ENCODE measurements around the gene HIVEP2. TPM values are rescaled to one million over a fixed set of nuclear protein-coding genes. Genes with fewer than 3 reads are reported as not detected.

Gene HIVEP2
- total and polyA plus RNA-seq, 7 donors, result 6.2 to 39.7 (median 22.6) TPM

DNA sequence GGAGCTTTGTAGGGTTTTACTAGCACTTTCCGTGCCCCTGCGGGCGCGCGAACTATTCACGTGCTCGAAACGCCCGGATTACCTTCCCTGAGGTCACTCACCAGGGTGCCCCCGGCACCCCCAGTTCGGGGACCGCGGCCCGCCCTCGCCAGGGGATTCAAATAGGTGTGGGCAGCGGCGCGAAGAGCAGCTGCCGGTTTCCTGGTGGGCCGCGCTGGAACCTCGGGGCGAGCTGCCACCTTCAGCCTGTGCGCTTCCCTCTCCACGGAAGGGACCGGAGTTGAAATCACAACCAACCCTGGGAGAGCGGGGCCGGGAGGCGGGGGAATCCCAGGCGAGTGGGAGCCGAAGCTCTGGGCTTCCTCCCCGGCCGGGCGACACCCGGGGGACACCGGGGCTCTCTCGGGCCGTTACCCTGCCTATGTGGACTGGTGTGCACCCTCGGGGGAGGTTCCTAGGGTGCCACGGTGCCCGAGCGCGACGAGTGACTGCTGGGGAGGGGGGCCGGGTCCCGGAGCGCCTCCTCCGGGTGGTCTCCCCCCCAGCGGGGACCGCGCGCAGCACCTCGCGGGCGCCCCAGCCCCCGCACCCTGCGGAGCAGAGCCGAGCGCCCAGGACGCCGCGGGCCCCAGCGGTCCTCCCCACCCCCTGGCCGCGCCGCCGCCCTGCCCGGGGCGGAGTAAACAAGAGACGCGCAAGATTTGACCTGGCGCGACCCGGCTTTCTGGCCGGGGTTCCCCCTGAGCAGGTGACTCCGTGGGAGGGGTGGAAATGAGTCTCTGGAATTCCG, 2.1 kb upstream of the HIVEP2 start:
- WGBS, 3 donors, result 0% methylated on average over 61 to 77 of the region's 77 CpGs
- Histone ChIP-seq H3K4me3 (peak overlapping the region; percentile 94), H3K36me3 (ENCODE audit: insufficient read depth in 1 of 2, low read depth in 1 of 2) (no peaks in the 10 kb centered on the region), H3K9me3 (no peaks in the 10 kb centered on the region), H3K27ac (peak overlapping the region; percentile 99), H3K4me1 (peaks cover 18% of the 10 kb centered on the region), H3K27me3 (ENCODE audit: insufficient read depth in 3 of 3, low read length in 2 of 3) (no peaks in the 10 kb centered on the region)
- peak; percentile 88 to 94 for DNase-seq
- ATAC-seq, result peak; percentile 66 to 72 (median 68)
- TF ChIP-seq, protein P1, sequence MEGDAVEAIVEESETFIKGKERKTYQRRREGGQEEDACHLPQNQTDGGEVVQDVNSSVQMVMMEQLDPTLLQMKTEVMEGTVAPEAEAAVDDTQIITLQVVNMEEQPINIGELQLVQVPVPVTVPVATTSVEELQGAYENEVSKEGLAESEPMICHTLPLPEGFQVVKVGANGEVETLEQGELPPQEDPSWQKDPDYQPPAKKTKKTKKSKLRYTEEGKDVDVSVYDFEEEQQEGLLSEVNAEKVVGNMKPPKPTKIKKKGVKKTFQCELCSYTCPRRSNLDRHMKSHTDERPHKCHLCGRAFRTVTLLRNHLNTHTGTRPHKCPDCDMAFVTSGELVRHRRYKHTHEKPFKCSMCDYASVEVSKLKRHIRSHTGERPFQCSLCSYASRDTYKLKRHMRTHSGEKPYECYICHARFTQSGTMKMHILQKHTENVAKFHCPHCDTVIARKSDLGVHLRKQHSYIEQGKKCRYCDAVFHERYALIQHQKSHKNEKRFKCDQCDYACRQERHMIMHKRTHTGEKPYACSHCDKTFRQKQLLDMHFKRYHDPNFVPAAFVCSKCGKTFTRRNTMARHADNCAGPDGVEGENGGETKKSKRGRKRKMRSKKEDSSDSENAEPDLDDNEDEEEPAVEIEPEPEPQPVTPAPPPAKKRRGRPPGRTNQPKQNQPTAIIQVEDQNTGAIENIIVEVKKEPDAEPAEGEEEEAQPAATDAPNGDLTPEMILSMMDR (IDR thresholded peaks at IDR 0.05), result no peak
- intact Hi-C loops (cut with DNase I), result loop anchor here (1.0 to 5.0 kb wide), 6 partner anchors 40 to 245 kb away; partner anchors contain the start of gene AIG1 (in 1 of the 2)

DNA sequence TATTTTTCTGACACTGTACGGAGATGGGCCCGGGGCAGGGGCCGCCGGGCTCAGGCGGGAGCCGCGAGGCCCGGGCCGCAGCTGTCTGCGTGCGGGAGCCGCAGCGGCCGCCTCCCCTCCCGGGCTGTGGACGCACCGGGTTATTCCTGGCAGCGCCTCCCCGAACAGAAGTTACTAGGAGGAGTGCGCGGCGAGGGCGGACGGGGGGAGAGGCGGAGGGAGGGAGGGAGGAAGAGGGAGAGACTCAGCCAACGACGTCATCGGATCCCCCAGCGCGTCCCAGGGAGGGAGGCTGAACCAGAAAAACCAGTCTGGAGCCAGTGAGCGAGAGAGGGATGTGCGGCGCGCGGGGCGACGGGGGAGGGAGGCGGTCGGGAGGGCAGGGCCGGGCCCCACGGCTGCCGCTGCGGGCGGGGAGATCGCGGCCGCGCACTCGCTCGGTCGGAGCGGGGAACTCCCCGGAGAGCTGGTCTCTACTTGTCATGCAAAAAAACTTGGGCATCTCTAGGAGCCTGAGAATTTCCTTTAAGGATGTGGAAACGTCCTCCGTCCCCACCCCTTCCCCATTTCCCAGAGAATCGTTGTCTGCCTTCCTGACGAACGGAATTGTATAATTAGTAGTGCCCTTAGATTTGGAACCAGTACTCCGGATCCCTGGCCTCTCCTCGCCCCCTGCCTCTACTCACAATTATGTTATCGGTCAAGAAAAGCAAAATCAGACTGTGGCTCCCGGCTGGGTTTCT, 1.4 kb upstream of the HIVEP2 start:
- Histone ChIP-seq H3K4me3 (peak overlapping the region; percentile 94), H3K27ac (peak overlapping the region; percentile 99), H3K27me3 (ENCODE audit: insufficient read depth in 3 of 3, low read length in 2 of 3) (no peaks in the 10 kb centered on the region), H3K36me3 (ENCODE audit: insufficient read depth in 1 of 2, low read depth in 1 of 2) (no peaks in the 10 kb centered on the region), H3K4me1 (peaks cover 26% of the 10 kb centered on the region), H3K9me3 (no peaks in the 10 kb centered on the region)
- DNase-seq (peak; percentile 97 to 99), ATAC-seq (peak; percentile 78 to 86 (median 82))
- WGBS, 3 donors, result 0 to 1% (median 0%) methylated on average over 47 to 62 of the region's 62 CpGs
- intact Hi-C loops (cut with DNase I), result loop anchor here (1.0 to 5.0 kb wide), 6 partner anchors 39 to 244 kb away; partner anchors contain the start of gene AIG1 (in 1 of the 2)
- TF ChIP-seq, protein P1 (IDR thresholded peaks at IDR 0.05), result no peak

DNA sequence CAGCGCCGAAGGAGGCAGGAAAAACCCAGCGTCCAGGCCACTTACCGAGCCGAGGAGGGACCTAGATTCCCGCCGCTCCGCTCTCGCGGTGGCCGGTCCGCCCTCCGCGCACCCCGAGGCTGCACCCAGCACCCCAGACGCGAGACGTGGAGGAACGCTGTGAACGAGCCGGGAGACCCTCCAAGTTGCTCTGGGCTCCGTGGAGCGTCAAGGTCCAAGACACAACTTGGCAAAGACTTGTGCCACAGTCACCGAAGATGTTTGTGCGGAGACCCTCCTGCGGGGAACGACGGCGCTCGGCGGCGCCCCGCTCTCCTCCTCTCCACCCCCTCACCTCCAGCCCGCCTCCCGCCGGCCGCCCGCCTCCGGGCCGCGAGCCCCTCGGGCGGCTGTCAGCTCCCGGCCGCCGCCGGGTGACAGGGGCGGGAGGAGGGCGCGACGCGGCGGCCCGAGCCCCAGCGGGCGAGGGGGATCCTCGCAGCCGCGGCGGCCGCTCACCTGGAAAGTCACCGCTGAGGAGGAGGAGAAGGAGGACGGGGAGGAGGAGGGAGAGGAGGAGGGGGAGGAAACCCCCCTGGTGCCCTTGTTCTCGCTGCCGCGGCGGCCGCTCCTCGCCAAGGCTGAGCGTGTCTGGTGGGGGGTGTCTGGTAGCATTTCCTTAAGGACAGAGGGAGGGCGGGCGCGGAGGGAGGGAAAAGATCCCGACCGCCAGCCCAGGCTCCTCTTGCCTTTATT, 637 bp upstream of the HIVEP2 start:
- Histone ChIP-seq H3K27me3 (ENCODE audit: insufficient read depth in 3 of 3, low read length in 2 of 3) (no peaks in the 10 kb centered on the region), H3K4me3 (peak overlapping the region; percentile 94), H3K27ac (peak overlapping the region; percentile 99), H3K9me3 (no peaks in the 10 kb centered on the region), H3K4me1 (peaks cover 33% of the 10 kb centered on the region), H3K36me3 (ENCODE audit: insufficient read depth in 1 of 2, low read depth in 1 of 2) (no peaks in the 10 kb centered on the region)
- intact Hi-C loops (cut with DNase I), result loop anchor here (1.0 to 5.0 kb wide), 8 partner anchors 19 to 243 kb away; partner anchors contain the start of gene AIG1 (in 1 of the 2)
- TF ChIP-seq, protein P1 (IDR thresholded peaks at IDR 0.05), result no peak
- peak in 1 of 2 donors; percentile 83 for DNase-seq
- peak; percentile 25 to 33 (median 31) for ATAC-seq
- WGBS, 3 donors, result 0% methylated on average over 39 to 75 of the region's 75 CpGs

DNA sequence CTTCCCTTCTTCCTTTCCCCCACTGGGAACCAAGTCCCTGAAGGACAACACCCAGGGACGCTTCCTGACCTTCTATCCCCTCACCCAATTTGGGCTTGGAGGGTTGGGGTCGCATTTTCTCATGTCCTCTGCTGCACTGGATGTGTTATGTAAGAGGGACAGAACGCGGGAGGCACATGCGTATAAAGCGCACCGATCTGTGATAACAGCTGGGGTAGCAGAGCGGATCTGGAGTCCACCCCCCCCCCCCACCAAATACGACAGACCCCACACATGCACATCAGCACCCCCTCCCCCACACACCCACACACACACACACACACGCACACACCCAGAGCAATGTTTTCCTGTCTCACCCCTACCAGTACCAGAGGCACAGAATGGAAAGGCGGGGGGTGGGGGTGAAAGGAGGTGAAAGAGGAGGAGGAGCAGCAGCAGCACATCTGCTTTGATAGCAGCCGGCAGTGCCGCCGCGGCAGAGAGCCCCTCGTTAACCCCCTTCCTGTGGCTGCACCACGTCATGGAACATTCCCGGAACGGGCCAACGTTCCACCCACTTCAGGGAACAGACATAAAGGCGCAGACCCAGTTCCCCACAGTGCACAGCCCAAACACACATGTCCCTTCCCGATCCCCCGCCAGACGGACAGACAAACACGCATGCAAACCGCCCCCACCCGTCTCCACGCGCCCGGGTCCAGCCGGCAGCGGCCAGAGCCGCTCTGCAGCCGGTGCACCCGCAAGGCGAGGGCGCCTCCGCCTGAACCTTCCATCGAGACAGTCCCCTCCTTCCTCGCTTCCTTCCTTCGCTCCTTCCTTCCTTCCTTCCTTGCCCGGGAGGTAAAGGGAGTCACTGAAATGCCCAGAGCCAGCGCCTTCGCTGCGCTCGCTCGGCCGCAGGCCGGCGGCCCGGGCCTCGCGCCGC, 590 bp downstream of the HIVEP2 start:
- H3K4me3 ChIP-seq, result peak overlapping the region; percentile 94
- DNase-seq (peak; percentile 84 to 91), ATAC-seq (peak; percentile 16 to 38 (median 26))
- intact Hi-C loops (cut with DNase I), result loop anchor here (1.0 to 5.0 kb wide), 7 partner anchors 17 to 242 kb away; no protein-coding TSS in a partner anchor
- H3K9me3 ChIP-seq, result no peaks in the 10 kb centered on the region
- WGBS, 3 donors, result 0 to 1% (median 0%) methylated on average over 52 to 54 of the region's 54 CpGs
- H3K4me1 ChIP-seq, result peaks cover 45% of the 10 kb centered on the region
- peak overlapping the region; percentile 99 for H3K27ac ChIP-seq
- no peaks in the 10 kb centered on the region for H3K36me3 ChIP-seq (ENCODE audit: insufficient read depth in 1 of 2, low read depth in 1 of 2)
- no peaks in the 10 kb centered on the region for H3K27me3 ChIP-seq (ENCODE audit: insufficient read depth in 3 of 3, low read length in 2 of 3)
- TF ChIP-seq, protein P1 (IDR thresholded peaks at IDR 0.05), result no peak
